ENCODE data around the gene CUBN. TPM values are rescaled to one million over a fixed set of nuclear protein-coding genes. Genes with fewer than 3 reads are reported as not detected.

CUBN gene
- total and polyA plus RNA-seq, 9 of the 15 experiments (the other 6 are each of a cell fraction or from before 2014, with no cell fraction given), result 0.04 to 0.33 (median 0.09) TPM

GRCh38 chr10:17125206-17125893 lies 4.3 kb downstream of the CUBN start:
- Histone ChIP-seq H3K27ac (ENCODE audit: extremely low read depth, low read depth, low read length) (no peak overlapping the region), H3K9ac (ENCODE audit: insufficient read depth in 1 of 2, low read depth in 2 of 2, low read length in 2 of 2) (no peak overlapping the region), H2AFZ (ENCODE audit: low read depth, low read length) (no peak overlapping the region), H3K79me2 (ENCODE audit: control insufficient read depth, insufficient read depth, low read length) (no peaks in the 10 kb centered on the region), H3K36me3 (ENCODE audit: control insufficient read depth, insufficient read depth, low read length) (no peaks in the 10 kb centered on the region), H3K4me1 (replicated peaks in 1 of 2; ENCODE audit: control insufficient read depth in 2 of 2, insufficient read depth in 2 of 2, low read length in 2 of 2) (peaks cover 0 to 3% of the 10 kb centered on the region in 2 experiments; a peak in 1 of 5 replicates), H3K9me3 (replicated peaks; ENCODE audit: control insufficient read depth, insufficient read depth, low read depth, low read length) (no peaks in the 10 kb centered on the region), H4K20me1 (replicated peaks; ENCODE audit: control insufficient read depth, insufficient read depth, low read length) (no peaks in the 10 kb centered on the region), H3K9me1 (ENCODE audit: control insufficient read depth, insufficient read depth, low read length) (no peaks in the 10 kb centered on the region), H3K4me3 (no peak overlapping the region), H3K27me3 (ENCODE audit: control insufficient read depth in 2 of 2, insufficient read depth in 2 of 2, low read length in 2 of 2) (no peaks in the 10 kb centered on the region), H3K4me2 (ENCODE audit: insufficient read depth, low read length) (no peak overlapping the region)
- intact Hi-C loops (cut with micrococcal nuclease), result no loop called here
- no TSS peak for BruUV-seq (replicated peaks)
- FAIRE-seq (no peak), ATAC-seq (no peak), DNase-seq (ENCODE audit: extremely low read depth in 1 of 4, low spot score in 3 of 4) (no peak)
- ChIA-PET POLR2A (no interaction called here), CTCF (ENCODE audit: low intra/inter-chr PET ratio) (no interaction called here)
- in situ Hi-C loops (cut with MboI), result no loop called here
- WGBS (ENCODE audit: insufficient coverage, low coverage, missing lambda C conversion rate), result 46% methylated on average over 5 of the region's 5 CpGs
- TF ChIP-seq ZNF408 (CRISPR knock-in tag; IDR thresholded peaks at IDR 0.05; ENCODE audit: low read depth) (no peak), ZFP36 (IDR thresholded peaks at IDR 0.05; ENCODE audit: low read depth, low read length, partially characterized antibody) (peak; percentile 11)

- no peak overlapping the region for H3K4me2 ChIP-seq (ENCODE audit: insufficient read depth, low read length)
- H3K9me1 ChIP-seq (ENCODE audit: control insufficient read depth, insufficient read depth, low read length), result no peaks in the 10 kb centered on the region
- H3K9ac ChIP-seq (ENCODE audit: insufficient read depth in 1 of 2, low read depth in 2 of 2, low read length in 2 of 2), result no peak overlapping the region
- no peak overlapping the region for H3K4me3 ChIP-seq
- ATAC-seq (no peak), FAIRE-seq (no peak), DNase-seq (ENCODE audit: extremely low read depth in 1 of 4, low spot score in 3 of 4) (no peak)
- POLR2A ChIA-PET, result no interaction called here
- intact Hi-C loops (cut with micrococcal nuclease) (no loop called here), in situ Hi-C loops (cut with MboI) (no loop called here)
- no peak for TF ChIP-seq TEAD1 (CRISPR knock-in tag; IDR thresholded peaks at IDR 0.05)
- peaks cover 0 to 3% of the 10 kb centered on the region in 2 experiments; a peak in 1 of 5 replicates for H3K4me1 ChIP-seq (replicated peaks in 1 of 2; ENCODE audit: control insufficient read depth in 2 of 2, insufficient read depth in 2 of 2, low read length in 2 of 2)
- no TSS peak for BruUV-seq (replicated peaks)
- H3K27ac ChIP-seq (ENCODE audit: extremely low read depth, low read depth, low read length), result no peak overlapping the region
- CTCF ChIA-PET (ENCODE audit: low intra/inter-chr PET ratio), result no interaction called here
- H2AFZ ChIP-seq (ENCODE audit: low read depth, low read length), result no peak overlapping the region
- H3K27me3 ChIP-seq (ENCODE audit: control insufficient read depth in 2 of 2, insufficient read depth in 2 of 2, low read length in 2 of 2), result no peaks in the 10 kb centered on the region; a peak in 1 of 5 replicates
- H3K79me2 ChIP-seq (ENCODE audit: control insufficient read depth, insufficient read depth, low read length), result no peaks in the 10 kb centered on the region
- no peaks in the 10 kb centered on the region for H3K9me3 ChIP-seq (replicated peaks; ENCODE audit: control insufficient read depth, insufficient read depth, low read depth, low read length)
- H4K20me1 ChIP-seq (replicated peaks; ENCODE audit: control insufficient read depth, insufficient read depth, low read length), result no peaks in the 10 kb centered on the region
- WGBS (ENCODE audit: insufficient coverage, low coverage, missing lambda C conversion rate), result 5% methylated on average over 3 of the region's 3 CpGs
- H3K36me3 ChIP-seq (ENCODE audit: control insufficient read depth, insufficient read depth, low read length), result no peaks in the 10 kb centered on the region
Observed at GRCh38 chr10:17123961-17124360, 5.7 kb downstream of the CUBN start.

All from K562 (cell line).